Kidney (tissue), 14 donors: ENCODE results near the gene LHX2. TPM values are rescaled to one million over a fixed set of nuclear protein-coding genes. Genes with fewer than 3 reads are reported as not detected.

Experiments
- DNase-seq, 5 donors: peaks; one replicate each; pipeline ENCODE4 v3.0.0-alpha.2; 2013 to 2020
- FAIRE-seq: peaks from 2 replicates; lab custom pipeline; 2012; peaks lifted over from hg19 to GRCh38; lab: Jason Lieb, UNC
- H3K27ac ChIP-seq, 2 donors: one replicate each; pipeline ENCODE4 v1.7.0; 2013; ENCODE audit warnings: low read depth in 2 of 2, low read length in 2 of 2, inconsistent platforms in 1 of 2
- H3K27me3 ChIP-seq: one replicate; pipeline ENCODE4 v1.7.1; 2013; ENCODE audit warnings: low read length, inconsistent platforms; ENCODE audit not compliant: control insufficient read depth, insufficient read depth
- H3K36me3 ChIP-seq, 3 donors: one replicate each; pipeline versions ENCODE4 v1.7.0 to v1.7.1; 2013; ENCODE audit warnings: low read length in 3 of 3, control low read depth in 1 of 3, inconsistent platforms in 1 of 3; ENCODE audit not compliant: insufficient read depth in 3 of 3, control insufficient read depth in 2 of 3
- H3K4me1 ChIP-seq, 3 donors: one replicate each; pipeline versions ENCODE4 v1.7.0 to v1.7.1; 2013; ENCODE audit warnings: low read length in 3 of 3, inconsistent platforms in 1 of 3, low read depth in 1 of 3; ENCODE audit not compliant: control insufficient read depth in 2 of 3, insufficient read depth in 2 of 3
- H3K4me3 ChIP-seq, 3 donors: one replicate each; pipeline versions ENCODE4 v1.7.0 to v1.8.1; 2013; ENCODE audit warnings: low read length in 3 of 3, control low read depth in 1 of 3, inconsistent platforms in 1 of 3
- H3K9ac ChIP-seq, 3 donors: one replicate each; pipeline versions ENCODE4 v1.7.0 to v1.7.1; 2013; ENCODE audit warnings: low read length in 3 of 3, control low read depth in 1 of 3, inconsistent platforms in 1 of 3
- H3K9me3 ChIP-seq, 3 donors: one replicate each; pipeline versions ENCODE4 v1.7.0 to v1.7.1; 2013; ENCODE audit warnings: low read length in 3 of 3, control low read depth in 1 of 3, inconsistent platforms in 1 of 3; ENCODE audit not compliant: control insufficient read depth in 2 of 3, insufficient read depth in 1 of 3
- CTCF ChIP-seq: IDR thresholded peaks from 3 replicates; pipeline ENCODE4 v1.5.1; 2012; ENCODE audit warnings: mild to moderate bottlenecking, moderate library complexity, borderline replicate concordance; ENCODE audit not compliant: insufficient read depth; ENCODE audit errors: extremely low read depth
- intact Hi-C: fragments of 100-400 bp; cut with DNase I; formaldehyde crosslinking; loops from one replicate; pipeline ENCODE4 v1.11.1; 2022
- polyA plus RNA-seq: library from polyadenylated mRNA; stranded (reverse); fragments of 350-450 nt; fragmentation: Illumina TruSeq; extraction: RNeasy Lipid Tissue Mini Kit (QIAGEN cat#74804); gene quantifications from one replicate; pipeline ENCODE4 v1.2.3, GENCODE V29; 2014; ENCODE audit warnings: low read depth, low replicate concordance; ENCODE audit not compliant: insufficient read depth
- total RNA-seq: library from RNA; stranded (reverse); fragmentation: NEBNext Ultra II Directional; extraction: Animal tissue kit (Norgen Biotek cat#: 25700); gene quantifications from one replicate; pipeline ENCODE4 v1.2.1, GENCODE V29; 2021
- donor health status: control.
- donor health status: control.
- donor health status: control.
- donor health status: control.
- donor health status: control.
- donor health status: DM: yes; HTN: yes; CAD: no.
- donor health status: Normal renal cell carcinoma (clear cell type).

Gene LHX2
- total and polyA plus RNA-seq, 2 donors from 2014 or later, result not detected

DNA sequence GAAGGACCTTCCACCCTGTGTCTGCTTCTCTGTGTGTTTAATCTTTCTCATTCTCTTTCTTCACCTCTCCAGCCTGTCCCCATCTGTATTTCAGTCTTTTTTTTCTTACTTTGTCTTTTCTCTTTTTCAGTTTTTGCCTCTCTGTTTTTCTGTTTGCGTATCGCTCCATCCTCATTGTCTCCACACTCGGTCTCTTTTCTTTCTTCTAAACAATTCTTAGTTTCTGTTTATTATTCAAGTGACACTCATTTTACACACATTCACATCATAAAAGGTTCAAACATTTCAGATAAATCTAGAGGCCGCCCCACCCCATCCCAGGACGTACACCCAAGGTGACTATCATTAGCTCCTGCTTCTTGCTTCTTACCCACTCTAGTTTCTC lies 9.8 kb downstream of the LHX2 start:
- H3K27ac ChIP-seq, result no peak overlapping the region
- no peak for FAIRE-seq
- no peak for DNase-seq
- no peak overlapping the region for H3K9ac ChIP-seq
- peaks cover 72% of the 10 kb centered on the region for H3K27me3 ChIP-seq
- H3K4me3 ChIP-seq, result no peak overlapping the region
- no peaks in the 10 kb centered on the region for H3K36me3 ChIP-seq
- intact Hi-C loops, result no loop called here
- TF ChIP-seq CTCF, result no peak
- no peaks in the 10 kb centered on the region for H3K9me3 ChIP-seq
- peaks cover 0 to 6% (median 0%) of the 10 kb centered on the region in 3 donors for H3K4me1 ChIP-seq

- Histone ChIP-seq H3K4me1 (peaks cover 0 to 4% (median 0%) of the 10 kb centered on the region in 3 donors), H3K36me3 (no peaks in the 10 kb centered on the region), H3K9me3 (no peaks in the 10 kb centered on the region), H3K27me3 (peaks cover 67% of the 10 kb centered on the region), H3K9ac (no peak overlapping the region), H3K4me3 (no peak overlapping the region), H3K27ac (no peak overlapping the region)
- DNase-seq, result peak in 4 of 5 donors; percentile 52 to 70 (median 60)
- no peak for FAIRE-seq
- intact Hi-C loops, result no loop called here
- TF ChIP-seq CTCF, result no peak
Measured at GRCh38 chr9:124022201-124023121, 10.9 kb downstream of the LHX2 start.

DNA sequence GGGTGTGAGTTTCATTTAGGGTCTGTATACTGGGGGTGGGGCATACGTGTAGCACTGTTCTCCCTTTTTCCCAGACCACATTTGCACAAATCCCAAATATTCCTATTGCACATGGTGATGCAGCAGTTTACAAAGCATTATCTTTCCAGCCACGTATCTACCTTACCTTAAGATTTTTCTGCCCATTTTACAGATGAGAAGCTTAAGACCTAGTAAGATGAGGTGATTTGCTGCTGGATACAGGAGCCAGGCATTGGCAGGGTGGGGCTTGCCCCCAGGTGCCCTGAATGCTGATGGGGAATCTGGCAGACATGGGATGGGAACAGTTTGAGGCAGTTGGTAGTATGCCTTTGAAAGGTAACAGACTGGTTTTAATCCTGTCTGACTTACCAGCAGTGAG lies 12.5 kb downstream of the LHX2 start:
- peaks cover 0 to 4% (median 0%) of the 10 kb centered on the region in 3 donors for H3K4me1 ChIP-seq
- no peak overlapping the region for H3K4me3 ChIP-seq
- TF ChIP-seq CTCF, result no peak
- H3K27me3 ChIP-seq, result peaks cover 60% of the 10 kb centered on the region
- no peaks in the 10 kb centered on the region for H3K36me3 ChIP-seq
- FAIRE-seq (no peak), DNase-seq (no peak)
- no peak overlapping the region for H3K27ac ChIP-seq
- no peak overlapping the region for H3K9ac ChIP-seq
- intact Hi-C loops, result no loop called here
- no peaks in the 10 kb centered on the region for H3K9me3 ChIP-seq
